Panc1 (cell line): ENCODE data around the gene SLF2. TPM values are rescaled to one million over a fixed set of nuclear protein-coding genes. Genes with fewer than 3 reads are reported as not detected.

Experiments used
- ATAC-seq: fragments of 200-7000 bp; cut with Tn5 transposase; 2 replicates; pipeline ENCODE4 v1.9.1; 2020; ENCODE audit warnings: mild to moderate bottlenecking, moderate library complexity
- BruUV-seq: library from RNA; stranded (reverse); fragments of 400-500 nt; replicated peaks from 2 replicates; lab custom pipeline; 2021; lab: Mats Ljungman, UMichigan
- CTCF ChIA-PET: fragments of 300-600 bp; sonication (Branson Sonifier 250); formaldehyde crosslinking; loops from one replicate; lab custom pipeline; 2022; ENCODE audit warnings: antibody characterized with exemption; lab: Charles Lee
- POLR2A ChIA-PET: fragments of 300-600 bp; sonication (Branson Sonifier 250); formaldehyde crosslinking; loops from one replicate; lab custom pipeline; 2022; ENCODE audit warnings: antibody characterized with exemption; lab: Charles Lee
- DNase-seq: peaks from one replicate; pipeline ENCODE4 v3.0.0-alpha.2; 2010; ENCODE audit warnings: low read depth, low spot score
- H3K27ac ChIP-seq: 2 replicates; pipeline ENCODE4 v1.5.1; 2011; ENCODE audit warnings: mild to moderate bottlenecking, low read length, inconsistent platforms
- H3K27me3 ChIP-seq: fragments of 200-500 bp; sonication (Bioruptor generic); 2 replicates; pipeline ENCODE4 v1.6.0; 2014; ENCODE audit warnings: low read length, inconsistent platforms; ENCODE audit not compliant: control insufficient read depth, insufficient read depth
- H3K36me3 ChIP-seq: fragments of 200-500 bp; sonication (Bioruptor generic); 2 replicates; pipeline ENCODE4 v1.5.1; 2014; ENCODE audit warnings: inconsistent platforms, mild to moderate bottlenecking, low read length, moderate library complexity; ENCODE audit not compliant: control insufficient read depth, insufficient read depth
- H3K4me1 ChIP-seq: 2 replicates; pipeline ENCODE4 v1.5.1; 2011; ENCODE audit warnings: inconsistent platforms, mild to moderate bottlenecking, low read length, moderate library complexity; ENCODE audit not compliant: control insufficient read depth, insufficient read depth
- H3K4me3 ChIP-seq, 2 experiments: 2 replicates each; pipeline ENCODE4 v1.5.1; 2011 to 2012; ENCODE audit warnings: low read depth in 2 of 2, low read length in 2 of 2, mild to moderate bottlenecking in 2 of 2, inconsistent platforms in 1 of 2, moderate library complexity in 1 of 2
- H3K9me3 ChIP-seq: fragments of 200-500 bp; sonication (Bioruptor generic); 2 replicates; pipeline ENCODE4 v1.5.1; 2014; ENCODE audit warnings: low read depth, mild to moderate bottlenecking, inconsistent platforms, low read length, moderate library complexity; ENCODE audit not compliant: control insufficient read depth, insufficient read depth
- CTCF ChIP-seq: fragments of 450-650 bp; IDR thresholded peaks from 2 replicates; pipeline ENCODE4 v1.5.1; 2017; ENCODE audit warnings: mild to moderate bottlenecking
- SIN3A ChIP-seq: IDR thresholded peaks from 2 replicates; pipeline ENCODE4 v1.6.1; 2012; ENCODE audit warnings: low read depth, mild to moderate bottlenecking, low read length, moderate library complexity, borderline replicate concordance; ENCODE audit not compliant: insufficient read depth
- TCF7L2 ChIP-seq: IDR thresholded peaks from 2 replicates; pipeline ENCODE4 v1.6.1; 2011; ENCODE audit warnings: mild to moderate bottlenecking, low read depth, low read length, inconsistent platforms
- in situ Hi-C: cut with HindIII; loops from 2 replicates; pipeline ENCODE4 v1.10.0; 2016; ENCODE audit warnings: low sequenced_read_pairs, low pct_unique_long_range_greater_than_20kb
- intact Hi-C: fragments of 100-400 bp; cut with micrococcal nuclease; formaldehyde crosslinking; loops from one replicate; pipeline ENCODE4 v1.10.0; 2022; ENCODE audit not compliant: unreplicated experiment
- microRNA-seq: library from miRNA; unstranded; fragments of <30 nt; microRNA quantifications from one replicate; pipeline ENCODE4 v1.1.0, GENCODE V29; 2020; ENCODE audit not compliant: unreplicated experiment
- total RNA-seq: library from RNA; stranded (reverse); gene quantifications from one replicate; pipeline ENCODE4 v1.2.1, GENCODE V29; 2021; ENCODE audit not compliant: unreplicated experiment

Gene SLF2
- total RNA-seq, 1 experiment from 2014 or later, result 38.8 TPM

GRCh38 chr10:101014230-101014884, 101.6 kb downstream of the SLF2 start:
- H3K4me1 ChIP-seq, result peaks cover 18% of the 10 kb centered on the region
- H3K9me3 ChIP-seq, result no peaks in the 10 kb centered on the region
- H3K4me3 ChIP-seq, result no peak overlapping the region
- in situ Hi-C loops, result no loop called here
- H3K27me3 ChIP-seq, result no peaks in the 10 kb centered on the region
- H3K27ac ChIP-seq, result no peak overlapping the region
- ATAC-seq (peak; percentile 64), DNase-seq (no peak)
- ChIA-PET CTCF (interaction anchor here (0.6 to 2.4 kb wide), 18 partner anchors 8 to 136 kb away, joined by 3 to 11 read pairs (median 4); partner anchors contain the start of genes LZTS2, PDZD7 and SFXN3), POLR2A (interaction anchor here (0.6 to 1.0 kb wide), 2 partner anchors 16 to 17 kb away, joined by 3 to 6 read pairs; partner anchors contain the start of genes PDZD7 and SFXN3)
- intact Hi-C loops, result loop anchor here (1.0 kb wide), 1 partner anchor 20 kb away; no protein-coding TSS in a partner anchor
- TF ChIP-seq CTCF, result peak; percentile 98
- TF ChIP-seq TCF7L2, result no peak
- no peak for TF ChIP-seq SIN3A
- BruUV-seq, result no TSS peak
- H3K36me3 ChIP-seq, result no peaks in the 10 kb centered on the region

Small RNA genes lying within 50 kb of the gene (microRNA-seq; reads per million reads assigned to microRNA genes)
- not detected for gene MIR608

Other genes starting within 250 kb of the SLF2 start
- gene PAX2, start 167.4 kb upstream of the SLF2 start, total RNA-seq, result 72.3 TPM
- gene SEMA4G, start 56.5 kb downstream of the SLF2 start, total RNA-seq, result 4.7 TPM
- gene MRPL43, start 74.5 kb downstream of the SLF2 start, total RNA-seq, result 108 TPM
- 30.5 TPM for gene TWNK, start 74.6 kb downstream of the SLF2 start, total RNA-seq
- gene LZTS2, start 86.8 kb downstream of the SLF2 start, total RNA-seq, result 65.5 TPM
- gene PDZD7, start 118.2 kb downstream of the SLF2 start, total RNA-seq, result 1.8 TPM
- 15.3 TPM for gene SFXN3, start 118.3 kb downstream of the SLF2 start, total RNA-seq
- gene KAZALD1, start 149.0 kb downstream of the SLF2 start, total RNA-seq, result 21.2 TPM
- 0.13 TPM for gene TLX1, start 218.3 kb downstream of the SLF2 start, total RNA-seq